T-cell (primary cell): ENCODE data around the gene DNAJB2. TPM values are rescaled to one million over a fixed set of nuclear protein-coding genes. Genes with fewer than 3 reads are reported as not detected.

Source experiments
- ATAC-seq, 4 experiments: fragments of 200-7000 bp in 3 of 4; fragments of 150-1000 bp in 1 of 4; cut with Tn5 transposase; replicated peaks in 1 of 4; 1 replicate in 3 of 4; 2 replicates in 1 of 4; pipeline ENCODE4 v1.10.0; 2021; ENCODE audit warnings: moderate library complexity in 3 of 4, mild to moderate bottlenecking in 2 of 4, moderate number of reproducible peaks in 1 of 4
- CTCF ChIA-PET, 2 donors: fragments of 300-600 bp; sonication (Branson Sonifier 250); formaldehyde crosslinking; loops; one replicate each; lab custom pipeline; 2022; ENCODE audit warnings: antibody characterized with exemption in 2 of 2; lab: Charles Lee
- POLR2A ChIA-PET, 2 donors: fragments of 300-600 bp; sonication (Branson Sonifier 250); formaldehyde crosslinking; loops; one replicate each; lab custom pipeline; 2022; ENCODE audit warnings: antibody characterized with exemption in 2 of 2; lab: Charles Lee
- DNase-seq, 35 experiments: peaks; one replicate each; pipeline versions ENCODE4 v3.0.0 to v3.0.0-alpha.2; 2013 to 2023
- H3K27ac ChIP-seq: one replicate; pipeline ENCODE4 v1.5.1; 2013; ENCODE audit warnings: low read length
- H3K27me3 ChIP-seq, 2 experiments: replicated peaks in 1 of 2; 1 replicate in 1 of 2; 2 replicates in 1 of 2; pipeline versions ENCODE4 v1.6.1 to v1.7.0; 2013; ENCODE audit warnings: low read length in 1 of 2, mixed read lengths in 1 of 2; ENCODE audit not compliant: control insufficient read depth in 2 of 2, insufficient read depth in 2 of 2; ENCODE audit errors: extremely low read depth in 1 of 2
- H3K36me3 ChIP-seq, 2 donors: 1 replicate in 1 of 2; 2 replicates in 1 of 2; pipeline versions ENCODE4 v1.6.1 to v1.7.0; 2013; ENCODE audit warnings: low read length in 1 of 2; ENCODE audit not compliant: control insufficient read depth in 2 of 2, insufficient read depth in 1 of 2; ENCODE audit errors: extremely low read depth in 1 of 2
- H3K4me1 ChIP-seq, 2 experiments: 1 replicate in 1 of 2; 2 replicates in 1 of 2; pipeline versions ENCODE4 v1.6.1 to v1.7.0; 2013; ENCODE audit warnings: low read length in 2 of 2, mixed read lengths in 1 of 2; ENCODE audit not compliant: insufficient read depth in 2 of 2, control insufficient read depth in 1 of 2; ENCODE audit errors: extremely low read depth in 1 of 2
- H3K4me3 ChIP-seq, 2 donors: 1 replicate in 1 of 2; 2 replicates in 1 of 2; pipeline versions ENCODE4 v1.5.1 to v1.7.0; 2013; ENCODE audit warnings: mild to moderate bottlenecking in 2 of 2, low read length in 1 of 2, moderate library complexity in 1 of 2; ENCODE audit not compliant: control insufficient read depth in 1 of 2; ENCODE audit errors: extremely low read depth in 1 of 2
- H3K9me3 ChIP-seq: 2 replicates; pipeline ENCODE4 v1.7.0; 2013
- H3K27ac Mint-ChIP-seq, 2 donors: one replicate each; pipeline ENCODE4 v1.8.0; 2020 to 2021; ENCODE audit warnings: mild to moderate bottlenecking in 2 of 2, mixed read lengths in 2 of 2
- H3K27me3 Mint-ChIP-seq, 2 donors: one replicate each; pipeline ENCODE4 v1.8.0; 2021 to 2022; ENCODE audit warnings: mixed read lengths in 2 of 2
- H3K36me3 Mint-ChIP-seq: one replicate; pipeline ENCODE4 v1.8.0; 2021; ENCODE audit warnings: mixed read lengths
- H3K4me1 Mint-ChIP-seq, 3 donors: one replicate each; pipeline ENCODE4 v1.8.0; 2020 to 2022; ENCODE audit warnings: mixed read lengths in 3 of 3, mild to moderate bottlenecking in 1 of 3
- H3K4me3 Mint-ChIP-seq, 3 donors: one replicate each; pipeline ENCODE4 v1.8.0; 2020 to 2022; ENCODE audit warnings: mild to moderate bottlenecking in 3 of 3, mixed read lengths in 3 of 3, moderate library complexity in 3 of 3
- H3K9me3 Mint-ChIP-seq, 3 donors: one replicate each; pipeline ENCODE4 v1.8.0; 2020 to 2022; ENCODE audit warnings: mixed read lengths in 3 of 3
- WGBS: methylation state at CpG from one replicate; pipeline ENCODE4 v1.1.5; 2013; ENCODE audit warnings: missing lambda C conversion rate; ENCODE audit not compliant: insufficient coverage; 5-methylcytosine and 5-hydroxymethylcytosine counted together
- total RNA-seq, 35 experiments: library from RNA in 6 of 35; stranded (reverse) in 6 of 35; fragments of 120-200 nt in 1 of 35; gene quantifications; one replicate each; pipeline versions ENCODE4 v1.2.1 to v1.2.4 and lab custom pipeline; 2013 to 2026

Gene DNAJB2
- total RNA-seq, 5 donors from 2014 or later (not counting 1 experiment from before 2014, with no cell fraction given): 83.0 to 150 (median 91.8) TPM

DNA sequence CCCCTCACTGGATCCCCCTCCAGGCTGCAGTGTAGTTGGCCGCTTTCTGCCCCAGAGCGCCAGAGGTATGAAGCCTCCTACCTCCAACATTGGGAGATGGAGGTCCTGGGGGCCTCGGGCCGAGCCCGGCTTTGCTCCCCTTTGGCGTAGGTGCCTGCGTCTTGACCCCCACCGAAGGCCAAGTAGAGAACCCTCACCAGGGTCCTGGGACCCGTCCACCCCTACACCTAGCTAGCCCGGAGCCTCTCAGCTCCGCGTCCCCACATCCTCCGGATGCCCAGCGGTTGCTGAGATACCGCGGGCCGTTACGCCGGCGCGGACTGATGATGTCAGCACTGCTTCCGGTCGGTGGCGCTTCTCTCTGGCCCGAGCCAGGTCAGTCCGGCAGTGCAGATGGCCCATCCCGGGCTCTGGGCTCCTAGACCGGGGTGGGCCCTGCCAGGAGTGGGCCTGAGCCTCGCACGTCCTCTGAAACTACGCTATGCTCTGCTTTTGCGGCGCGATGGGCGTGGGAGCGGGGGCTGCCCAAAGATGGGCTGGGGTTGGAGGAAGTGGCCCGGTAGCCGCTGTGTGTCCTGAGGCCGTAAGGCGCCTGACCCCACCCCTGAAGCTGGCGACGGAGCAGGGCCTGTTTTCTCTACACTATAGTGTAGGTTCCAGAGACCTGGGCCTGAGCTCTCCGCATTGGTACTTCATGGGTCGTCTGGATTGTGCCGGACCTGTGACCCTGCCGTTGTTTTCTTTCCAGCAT is 33.8 kb upstream of the DNAJB2 start, which contains the start of the genes GLB1L and STK16:
TSS of gene GLB1L (minus strand) at position 297 of the 751 bp plus-strand sequence. CDS start 1,871 bp downstream, outside the sequence.
TSS of gene STK16 (plus strand) at position 332 of the 751 bp plus-strand sequence. CDS start 521 bp downstream, outside the sequence.
- peaks cover 56 to 66% (median 59%) of the 10 kb centered on the region in 3 donors for H3K4me1 Mint-ChIP-seq
- H3K36me3 Mint-ChIP-seq: peaks cover 21% of the 10 kb centered on the region
- no peaks in the 10 kb centered on the region for H3K9me3 Mint-ChIP-seq
- ChIA-PET CTCF (interaction anchor here (0.5 to 2.3 kb wide), 9 partner anchors 9 to 90 kb away, joined by 3 to 14 read pairs (median 7); partner anchors contain the start of genes ANKZF1 (in 1 of the 2) and ATG9A (in 1 of the 2)), POLR2A (interaction anchor here (0.6 to 2.5 kb wide), 10 partner anchors 8 to 71 kb away, joined by 3 to 32 read pairs (median 4); partner anchors contain the start of genes ANKZF1 (in 2 of the 2), ATG9A (in 2 of the 2), TUBA4A (in 2 of the 2) and TUBA4B (in 2 of the 2))
- H3K27ac Mint-ChIP-seq: peak within 1 kb of the TSS; percentile 98 to 99
- Histone ChIP-seq H3K36me3 (peaks cover 2 to 23% of the 10 kb centered on the region in 2 donors), H3K4me1 (peaks cover 42 to 62% of the 10 kb centered on the region in 2 experiments), H3K4me3 (peak within 1 kb of the TSS; percentile 89 to 90), H3K9me3 (no peaks in the 10 kb centered on the region), H3K27me3 (no peaks in the 10 kb centered on the region), H3K27ac (peak within 1 kb of the TSS; percentile 94)
- peak; percentile 56 to 70 (median 66) for ATAC-seq
- H3K4me3 Mint-ChIP-seq: peak within 1 kb of the TSS; percentile 75 to 92 (median 87)
- peak; percentile 63 to 93 (median 81) for DNase-seq
- no peaks in the 10 kb centered on the region for H3K27me3 Mint-ChIP-seq
- under 1% methylated on average over 44 of the region's 46 CpGs for WGBS

DNA sequence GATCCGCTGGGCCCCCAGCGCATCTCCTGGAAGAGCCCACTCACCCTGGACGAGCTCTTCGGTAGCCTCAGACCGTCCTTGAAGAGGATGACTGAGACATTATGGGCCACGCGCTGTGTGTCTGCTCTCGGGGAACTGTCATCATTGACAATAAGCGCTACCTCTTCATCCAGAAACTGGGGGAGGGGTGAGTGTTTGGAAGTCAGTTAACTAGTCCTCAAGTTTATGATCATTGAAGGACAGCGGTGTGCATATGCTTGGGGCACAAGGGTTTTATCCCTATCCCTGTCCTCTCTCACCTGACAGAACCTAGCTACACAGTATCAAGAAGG is 33.3 kb upstream of the DNAJB2 start:
- Histone ChIP-seq H3K4me1 (peaks cover 46 to 68% of the 10 kb centered on the region in 2 experiments), H3K36me3 (peaks cover 5 to 28% of the 10 kb centered on the region in 2 donors), H3K9me3 (no peaks in the 10 kb centered on the region), H3K27me3 (no peaks in the 10 kb centered on the region), H3K27ac (peak overlapping the region; percentile 94), H3K4me3 (peak overlapping the region; percentile 89 to 90)
- Mint-ChIP-seq H3K27ac (peak overlapping the region; percentile 98 to 99), H3K4me1 (peaks cover 61 to 71% (median 64%) of the 10 kb centered on the region in 3 donors), H3K36me3 (peaks cover 27% of the 10 kb centered on the region), H3K9me3 (no peaks in the 10 kb centered on the region), H3K4me3 (peak overlapping the region; percentile 75 to 92 (median 87)), H3K27me3 (no peaks in the 10 kb centered on the region)
- ATAC-seq (no peak), DNase-seq (peak in 1 of 35 experiments; percentile 30)
- POLR2A ChIA-PET: interaction anchor here (1.1 to 2.5 kb wide), 4 partner anchors 8 to 17 kb away, joined by 3 to 32 read pairs (median 13); partner anchors contain the start of genes ANKZF1 (in 2 of the 2), ATG9A (in 2 of the 2), TUBA4A (in 2 of the 2) and TUBA4B (in 1 of the 2)
- WGBS: 4% methylated on average over 4 of the region's 10 CpGs
- CTCF ChIA-PET: interaction anchor here (0.5 to 2.3 kb wide), 7 partner anchors 9 to 86 kb away, joined by 3 to 14 read pairs (median 7); partner anchors contain the start of genes ANKZF1 (in 1 of the 2) and ATG9A (in 1 of the 2)

DNA sequence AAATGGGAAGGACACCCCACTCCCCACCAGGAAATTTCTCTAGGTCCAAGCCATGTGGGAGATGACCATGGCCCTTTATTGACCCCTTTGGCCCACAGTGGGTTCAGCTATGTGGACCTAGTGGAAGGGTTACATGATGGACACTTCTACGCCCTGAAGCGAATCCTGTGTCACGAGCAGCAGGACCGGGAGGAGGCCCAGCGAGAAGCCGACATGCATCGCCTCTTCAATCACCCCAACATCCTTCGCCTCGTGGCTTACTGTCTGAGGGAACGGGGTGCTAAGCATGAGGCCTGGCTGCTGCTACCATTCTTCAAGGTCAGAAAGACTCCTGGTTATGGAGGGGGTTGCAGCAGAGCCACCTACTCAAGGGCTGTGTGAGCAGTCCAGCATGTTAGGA is 32.6 kb upstream of the DNAJB2 start:
- DNase-seq: no peak
- Mint-ChIP-seq H3K4me1 (peaks cover 68 to 78% (median 71%) of the 10 kb centered on the region in 3 donors), H3K4me3 (peak overlapping the region; percentile 75 to 92 (median 87)), H3K9me3 (no peaks in the 10 kb centered on the region), H3K27ac (peak overlapping the region; percentile 98 to 99), H3K27me3 (no peaks in the 10 kb centered on the region), H3K36me3 (peaks cover 34% of the 10 kb centered on the region)
- no peaks in the 10 kb centered on the region for H3K9me3 ChIP-seq
- H3K27me3 ChIP-seq: no peaks in the 10 kb centered on the region
- H3K4me1 ChIP-seq: peaks cover 51 to 75% of the 10 kb centered on the region in 2 experiments
- peak overlapping the region in 1 of 2 donors; percentile 5 for H3K4me3 ChIP-seq
- WGBS: no CpG with 5 or more reads among the region's 10 CpGs
- ChIA-PET POLR2A (interaction anchor here in 1 of 2 donors (0.6 kb wide), 2 partner anchors 25 to 32 kb away, joined by 3 to 4 read pairs; no protein-coding TSS in a partner anchor), CTCF (interaction anchor here in 1 of 2 donors (1.8 to 2.3 kb wide), 3 partner anchors 8 to 49 kb away, joined by 10 to 14 read pairs (median 13); partner anchors contain the start of genes ANKZF1 and ATG9A)
- ATAC-seq: no peak
- peak overlapping the region; percentile 94 for H3K27ac ChIP-seq
- peaks cover 12 to 35% of the 10 kb centered on the region in 2 donors for H3K36me3 ChIP-seq

GRCh38 chr2:219247678-219248642 is 31.2 kb upstream of the DNAJB2 start:
- POLR2A ChIA-PET: interaction anchor here (0.6 to 3.0 kb wide), 4 partner anchors 18 to 61 kb away, joined by 4 to 11 read pairs (median 8); partner anchors contain the start of genes ANKZF1 (in 2 of the 2) and ATG9A (in 2 of the 2)
- H3K4me1 Mint-ChIP-seq: peaks cover 78 to 90% (median 79%) of the 10 kb centered on the region in 3 donors
- H3K36me3 Mint-ChIP-seq: peaks cover 39% of the 10 kb centered on the region

DNA sequence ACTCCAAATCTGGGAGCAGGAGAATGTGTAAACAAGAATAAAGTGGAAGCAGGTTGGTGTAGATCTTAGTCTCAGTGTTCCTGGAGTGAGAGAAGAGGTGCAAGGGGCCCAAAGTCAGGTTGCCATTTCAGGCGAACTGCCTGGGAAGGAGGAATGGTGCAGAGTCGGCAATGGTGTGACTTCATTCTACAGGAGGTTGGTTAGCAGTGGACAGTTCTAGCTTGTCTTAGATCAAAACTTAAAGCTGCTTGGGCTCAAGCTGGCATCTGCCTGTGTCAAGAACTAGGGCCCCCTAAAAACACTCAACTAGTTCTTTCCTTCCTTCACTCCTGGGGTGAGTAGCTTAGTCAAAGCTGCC is 30.3 kb upstream of the DNAJB2 start:
- CTCF ChIA-PET: interaction anchor here (0.5 to 1.9 kb wide), 9 partner anchors 10 to 186 kb away, joined by 3 to 6 read pairs (median 3); partner anchors contain the start of genes ANKZF1 (in 1 of the 2) and ATG9A (in 1 of the 2)
- POLR2A ChIA-PET: interaction anchor here (0.9 to 3.0 kb wide), 5 partner anchors 19 to 352 kb away, joined by 4 to 14 read pairs (median 10); partner anchors contain the start of genes ANKZF1 (in 2 of the 2), ATG9A (in 2 of the 2) and DNAJB2 (in 2 of the 2)
- no peaks in the 10 kb centered on the region for H3K27me3 Mint-ChIP-seq

More at GRCh38 chr2:219247678-219248642, 31.2 kb upstream of the DNAJB2 start:
- peak overlapping the region; percentile 98 to 99 for H3K27ac Mint-ChIP-seq
- peaks cover 57 to 83% of the 10 kb centered on the region in 2 experiments for H3K4me1 ChIP-seq
- peak overlapping the region; percentile 32 to 64 for H3K4me3 ChIP-seq
- H3K9me3 Mint-ChIP-seq: no peaks in the 10 kb centered on the region
- peaks cover 15 to 41% of the 10 kb centered on the region in 2 donors for H3K36me3 ChIP-seq
- peak overlapping the region; percentile 94 for H3K27ac ChIP-seq
- DNase-seq (peak; percentile 28 to 86 (median 63)), ATAC-seq (peak; percentile 73 to 76 (median 73))
- H3K27me3 ChIP-seq: no peaks in the 10 kb centered on the region
- CTCF ChIA-PET: interaction anchor here (0.6 to 1.4 kb wide), 9 partner anchors 18 to 141 kb away, joined by 3 to 8 read pairs (median 3); partner anchors contain the start of genes ANKZF1 (in 1 of the 2) and ATG9A (in 1 of the 2)
- WGBS: 20% methylated on average over 5 of the region's 17 CpGs
- H3K4me3 Mint-ChIP-seq: peak overlapping the region; percentile 68 to 83 (median 75)
- no peaks in the 10 kb centered on the region for H3K9me3 ChIP-seq
- H3K27me3 Mint-ChIP-seq: no peaks in the 10 kb centered on the region

More for the DNA sequence above, 30.3 kb upstream of the DNAJB2 start:
- Histone ChIP-seq H3K4me1 (peaks cover 57 to 83% of the 10 kb centered on the region in 2 experiments), H3K9me3 (no peaks in the 10 kb centered on the region), H3K27ac (peak overlapping the region; percentile 94), H3K36me3 (peaks cover 15 to 41% of the 10 kb centered on the region in 2 donors), H3K4me3 (peak overlapping the region; percentile 42 to 64), H3K27me3 (no peaks in the 10 kb centered on the region)
- Mint-ChIP-seq H3K4me1 (peaks cover 77 to 82% (median 78%) of the 10 kb centered on the region in 3 donors), H3K9me3 (no peaks in the 10 kb centered on the region), H3K36me3 (peaks cover 39% of the 10 kb centered on the region), H3K27ac (peak overlapping the region; percentile 98 to 99), H3K4me3 (peak overlapping the region; percentile 75 to 96 (median 83))
- no peak for DNase-seq
- ATAC-seq: no peak
- no CpG with 5 or more reads among the region's 2 CpGs for WGBS
